H9 (cell line): Measurements from ENCODE around the gene JKAMP. TPM values are rescaled to one million over a fixed set of nuclear protein-coding genes. Genes with fewer than 3 reads are reported as not detected.

ENCODE experiments used
- DNase-seq: peaks from one replicate; pipeline ENCODE4 v3.0.0-alpha.2; 2017
- H2AFZ ChIP-seq: one replicate; pipeline ENCODE4 v1.6.1; 2013; ENCODE audit warnings: mild to moderate bottlenecking, low read length, control low read depth, moderate library complexity
- H2AK5ac ChIP-seq: 2 replicates; pipeline ENCODE4 v1.6.1; 2013; ENCODE audit warnings: low read length, control low read depth, mixed read lengths; ENCODE audit not compliant: insufficient read length
- H2BK120ac ChIP-seq: one replicate; pipeline ENCODE4 v1.6.1; 2013; ENCODE audit warnings: low read depth, mild to moderate bottlenecking, low read length, control low read depth, inconsistent platforms; ENCODE audit not compliant: poor library complexity, severe bottlenecking
- H2BK12ac ChIP-seq: 2 replicates; pipeline ENCODE4 v1.6.1; 2013; ENCODE audit warnings: low read length, control low read depth, mixed read lengths, low read depth; ENCODE audit not compliant: insufficient read length
- H2BK15ac ChIP-seq: 2 replicates; pipeline ENCODE4 v1.6.1; 2013; ENCODE audit warnings: low read depth, low read length, control low read depth
- H2BK20ac ChIP-seq: one replicate; pipeline ENCODE4 v1.6.1; 2013; ENCODE audit warnings: low read depth, mild to moderate bottlenecking, low read length, control low read depth, inconsistent platforms; ENCODE audit not compliant: poor library complexity, severe bottlenecking
- H2BK5ac ChIP-seq: 2 replicates; pipeline ENCODE4 v1.6.1; 2013; ENCODE audit warnings: low read length, control low read depth, mixed read lengths; ENCODE audit not compliant: insufficient read length
- H3K14ac ChIP-seq: 2 replicates; pipeline ENCODE4 v1.6.1; 2013; ENCODE audit warnings: low read length, control low read depth; ENCODE audit not compliant: insufficient read depth
- H3K18ac ChIP-seq: 2 replicates; pipeline ENCODE4 v1.6.1; 2013; ENCODE audit warnings: low read depth, mild to moderate bottlenecking, mixed read lengths, low read length, control low read depth; ENCODE audit not compliant: insufficient read length
- H3K23ac ChIP-seq: 2 replicates; pipeline ENCODE4 v1.6.1; 2013; ENCODE audit warnings: low read length, control low read depth, mixed read lengths, low read depth; ENCODE audit not compliant: insufficient read length
- H3K23me2 ChIP-seq: 2 replicates; pipeline ENCODE4 v1.6.1; 2013; ENCODE audit warnings: low read depth, mild to moderate bottlenecking, mixed read lengths, low read length, control low read depth; ENCODE audit not compliant: insufficient read length, poor library complexity, severe bottlenecking
- H3K27ac ChIP-seq: 2 replicates; pipeline ENCODE4 v1.5.1; 2013; ENCODE audit warnings: low read length, control low read depth, mixed read lengths, low read depth; ENCODE audit not compliant: insufficient read length
- H3K27me3 ChIP-seq: 2 replicates; pipeline ENCODE4 v1.6.1; 2013; ENCODE audit warnings: low read length, control low read depth, inconsistent platforms; ENCODE audit not compliant: insufficient read depth
- H3K4ac ChIP-seq: 2 replicates; pipeline ENCODE4 v1.6.1; 2013; ENCODE audit warnings: low read depth, mild to moderate bottlenecking, control low read depth, inconsistent platforms, low read length, moderate library complexity
- H3K4me1 ChIP-seq: 2 replicates; pipeline ENCODE4 v1.6.1; 2013; ENCODE audit warnings: low read length, control low read depth, inconsistent platforms; ENCODE audit not compliant: insufficient read depth
- H3K4me2 ChIP-seq: 2 replicates; pipeline ENCODE4 v1.6.1; 2013; ENCODE audit warnings: low read length, control low read depth, mixed read lengths; ENCODE audit not compliant: insufficient read length, insufficient read depth
- H3K56ac ChIP-seq: 2 replicates; pipeline ENCODE4 v1.6.1; 2013; ENCODE audit warnings: low read depth, mild to moderate bottlenecking, mixed read lengths, low read length, control low read depth; ENCODE audit not compliant: insufficient read length
- H3K79me1 ChIP-seq: 2 replicates; pipeline ENCODE4 v1.6.1; 2013; ENCODE audit warnings: low read depth, mild to moderate bottlenecking, moderate library complexity, low read length, control low read depth, inconsistent platforms; ENCODE audit not compliant: insufficient read depth, poor library complexity, severe bottlenecking
- H3K79me2 ChIP-seq: 2 replicates; pipeline ENCODE4 v1.6.1; 2013; ENCODE audit warnings: low read length, control low read depth, inconsistent platforms; ENCODE audit not compliant: insufficient read depth
- H3K9ac ChIP-seq: 2 replicates; pipeline ENCODE4 v1.6.1; 2013; ENCODE audit warnings: low read length, control low read depth, mixed read lengths; ENCODE audit not compliant: insufficient read length; ENCODE audit errors: extremely low read depth
- H3K9me3 ChIP-seq: one replicate; pipeline ENCODE4 v1.6.1; 2013; ENCODE audit warnings: low read depth, low read length, inconsistent platforms; ENCODE audit not compliant: control insufficient read depth
- H3T11ph ChIP-seq: one replicate; pipeline ENCODE4 v1.6.1; 2013; ENCODE audit warnings: mild to moderate bottlenecking, low read length, control low read depth, inconsistent platforms
- H4K20me1 ChIP-seq: one replicate; pipeline ENCODE4 v1.6.1; 2013; ENCODE audit not compliant: control insufficient read depth, insufficient read length, insufficient read depth
- H4K5ac ChIP-seq: 2 replicates; pipeline ENCODE4 v1.6.1; 2013; ENCODE audit warnings: low read depth, mild to moderate bottlenecking, mixed read lengths, low read length, control low read depth; ENCODE audit not compliant: insufficient read length
- H4K8ac ChIP-seq: replicated peaks from 2 replicates; pipeline ENCODE4 v1.6.1; 2013; ENCODE audit warnings: low read length, control low read depth, mixed read lengths, low read depth; ENCODE audit not compliant: insufficient read length
- H4K91ac ChIP-seq: 2 replicates; pipeline ENCODE4 v1.6.1; 2013; ENCODE audit warnings: low read depth, mild to moderate bottlenecking, moderate library complexity, mixed read lengths, low read length, control low read depth; ENCODE audit not compliant: insufficient read length
- H3K27ac Mint-ChIP-seq, 3 experiments: 2 replicates in 2 of 3; 3 replicates in 1 of 3; pipeline ENCODE4 v1.8.0; 2020 to 2021; ENCODE audit warnings: mixed read lengths in 3 of 3, mild to moderate bottlenecking in 1 of 3, moderate library complexity in 1 of 3
- H3K27me3 Mint-ChIP-seq: 2 replicates; pipeline ENCODE4 v1.8.0; 2021; ENCODE audit warnings: low read depth, mild to moderate bottlenecking, moderate library complexity, mixed read lengths
- H3K36me3 Mint-ChIP-seq, 3 experiments: 2 replicates in 2 of 3; 3 replicates in 1 of 3; pipeline ENCODE4 v1.8.0; 2020 to 2021; ENCODE audit warnings: low read depth in 3 of 3, mixed read lengths in 3 of 3; ENCODE audit not compliant: insufficient read depth in 1 of 3
- H3K4me1 Mint-ChIP-seq, 2 experiments: 2 replicates each; pipeline ENCODE4 v1.8.0; 2020; ENCODE audit warnings: mixed read lengths in 2 of 2
- H3K4me3 Mint-ChIP-seq, 2 experiments: 2 replicates in 1 of 2; 3 replicates in 1 of 2; pipeline ENCODE4 v1.8.0; 2020 to 2021; ENCODE audit warnings: mild to moderate bottlenecking in 2 of 2, mixed read lengths in 2 of 2, moderate library complexity in 1 of 2
- H3K9me3 Mint-ChIP-seq, 2 experiments: 2 replicates in 1 of 2; 3 replicates in 1 of 2; pipeline ENCODE4 v1.8.0; 2020; ENCODE audit warnings: mild to moderate bottlenecking in 2 of 2, mixed read lengths in 2 of 2, moderate library complexity in 1 of 2
- CTCF ChIP-seq: fragments of 200-600 bp; sonication (generic); conservative IDR thresholded peaks from 3 replicates; pipeline ENCODE4 v1.8.0; 2021; ENCODE audit warnings: antibody characterized with exemption, mild to moderate bottlenecking
- WGBS: extraction: QIAGEN DNeasy Blood & Tissue Kit; methylation state at CpG from one replicate; pipeline ENCODE4 v1.1.7; 2013; ENCODE audit warnings: missing lambda C conversion rate, low lambda C conversion rate, mixed read lengths; ENCODE audit not compliant: insufficient read length; ENCODE audit errors: extremely low coverage; 5-methylcytosine and 5-hydroxymethylcytosine counted together
- total RNA-seq: library from RNA; stranded (reverse); gene quantifications from 2 replicates; pipeline ENCODE4 v1.2.1, GENCODE V29; 2021

The JKAMP gene
- total RNA-seq, 1 experiment from 2014 or later, result 33.8 TPM

- no peaks in the 10 kb centered on the region for H3K23me2 ChIP-seq
Observed at GRCh38 chr14:59510001-59510400, 25.7 kb downstream of the JKAMP start.

More at GRCh38 chr14:59510001-59510400, 25.7 kb downstream of the JKAMP start:
- Histone ChIP-seq H3K9me3 (no peaks in the 10 kb centered on the region), H3K4me1 (no peaks in the 10 kb centered on the region), H3K56ac (no peak overlapping the region), H3K4ac (no peak overlapping the region), H2BK120ac (no peak overlapping the region), H4K5ac (no peak overlapping the region), H2AFZ (no peak overlapping the region), H3K27ac (no peak overlapping the region), H2BK5ac (no peak overlapping the region), H3K9ac (no peak overlapping the region), H3K18ac (no peak overlapping the region), H2AK5ac (no peak overlapping the region), H3K79me1 (no peaks in the 10 kb centered on the region), H4K8ac (no peak overlapping the region), H2BK12ac (no peak overlapping the region), H3K79me2 (no peaks in the 10 kb centered on the region), H2BK15ac (no peak overlapping the region), H3K14ac (no peak overlapping the region), H3T11ph (no peak overlapping the region), H4K91ac (no peak overlapping the region), H3K27me3 (no peaks in the 10 kb centered on the region), H3K4me2 (no peak overlapping the region), H4K20me1 (no peaks in the 10 kb centered on the region), H3K23ac (no peak overlapping the region), H2BK20ac (no peak overlapping the region)
- peaks cover 3 to 23% (median 15%) of the 10 kb centered on the region in 3 experiments for H3K36me3 Mint-ChIP-seq
- no peak for DNase-seq
- H3K27ac Mint-ChIP-seq, result no peak overlapping the region
- peaks cover 13 to 23% of the 10 kb centered on the region in 2 experiments for H3K9me3 Mint-ChIP-seq
- TF ChIP-seq CTCF, result no peak
- H3K27me3 Mint-ChIP-seq, result peaks cover 3% of the 10 kb centered on the region; the same call in 1 of the 2 replicates
- H3K4me3 Mint-ChIP-seq, result no peak overlapping the region
- no CpG with 5 or more reads among the region's 2 CpGs for WGBS
- peaks cover 17 to 18% of the 10 kb centered on the region in 2 experiments for H3K4me1 Mint-ChIP-seq
